Measurements from ENCODE around the gene KIF3A.

DNA sequence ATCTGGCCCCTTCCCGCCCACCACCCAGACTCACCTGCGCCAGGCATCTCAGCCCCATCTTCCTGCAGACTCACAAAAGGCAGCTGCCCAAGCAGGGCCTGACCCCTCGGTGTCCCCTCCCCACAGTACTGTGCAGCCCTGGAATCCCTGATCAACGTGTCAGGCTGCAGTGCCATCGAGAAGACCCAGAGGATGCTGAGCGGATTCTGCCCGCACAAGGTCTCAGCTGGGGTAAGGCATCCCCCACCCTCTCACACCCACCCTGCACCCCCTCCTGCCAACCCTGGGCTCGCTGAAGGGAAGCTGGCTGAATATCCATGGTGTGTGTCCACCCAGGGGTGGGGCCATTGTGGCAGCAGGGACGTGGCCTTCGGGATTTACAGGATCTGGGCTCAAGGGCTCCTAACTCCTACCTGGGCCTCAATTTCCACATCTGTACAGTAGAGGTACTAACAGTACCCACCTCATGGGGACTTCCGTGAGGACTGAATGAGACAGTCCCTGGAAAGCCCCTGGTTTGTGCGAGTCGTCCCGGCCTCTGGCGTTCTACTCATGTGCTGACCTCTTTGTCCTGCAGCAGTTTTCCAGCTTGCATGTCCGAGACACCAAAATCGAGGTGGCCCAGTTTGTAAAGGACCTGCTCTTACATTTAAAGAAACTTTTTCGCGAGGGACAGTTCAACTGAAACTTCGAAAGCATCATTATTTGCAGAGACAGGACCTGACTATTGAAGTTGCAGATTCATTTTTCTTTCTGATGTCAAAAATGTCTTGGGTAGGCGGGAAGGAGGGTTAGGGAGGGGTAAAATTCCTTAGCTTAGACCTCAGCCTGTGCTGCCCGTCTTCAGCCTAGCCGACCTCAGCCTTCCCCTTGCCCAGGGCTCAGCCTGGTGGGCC, 77.5 kb downstream of the KIF3A start:
- TF ChIP-seq, protein P1, sequence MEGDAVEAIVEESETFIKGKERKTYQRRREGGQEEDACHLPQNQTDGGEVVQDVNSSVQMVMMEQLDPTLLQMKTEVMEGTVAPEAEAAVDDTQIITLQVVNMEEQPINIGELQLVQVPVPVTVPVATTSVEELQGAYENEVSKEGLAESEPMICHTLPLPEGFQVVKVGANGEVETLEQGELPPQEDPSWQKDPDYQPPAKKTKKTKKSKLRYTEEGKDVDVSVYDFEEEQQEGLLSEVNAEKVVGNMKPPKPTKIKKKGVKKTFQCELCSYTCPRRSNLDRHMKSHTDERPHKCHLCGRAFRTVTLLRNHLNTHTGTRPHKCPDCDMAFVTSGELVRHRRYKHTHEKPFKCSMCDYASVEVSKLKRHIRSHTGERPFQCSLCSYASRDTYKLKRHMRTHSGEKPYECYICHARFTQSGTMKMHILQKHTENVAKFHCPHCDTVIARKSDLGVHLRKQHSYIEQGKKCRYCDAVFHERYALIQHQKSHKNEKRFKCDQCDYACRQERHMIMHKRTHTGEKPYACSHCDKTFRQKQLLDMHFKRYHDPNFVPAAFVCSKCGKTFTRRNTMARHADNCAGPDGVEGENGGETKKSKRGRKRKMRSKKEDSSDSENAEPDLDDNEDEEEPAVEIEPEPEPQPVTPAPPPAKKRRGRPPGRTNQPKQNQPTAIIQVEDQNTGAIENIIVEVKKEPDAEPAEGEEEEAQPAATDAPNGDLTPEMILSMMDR (IDR thresholded peaks at IDR 0.05): no peak
- TF ChIP-seq POLR2A (IDR thresholded peaks at IDR 0.05): no peak
